NCI-H748 (cell line): ENCODE measurements around the gene SLC35E4.

Experiments
- DNase-seq: peaks from one replicate; lab custom pipeline; 2025; ENCODE audit not compliant: unreplicated experiment; lab: John Stamatoyannopoulos, UW

The SLC35E4 gene

DNA sequence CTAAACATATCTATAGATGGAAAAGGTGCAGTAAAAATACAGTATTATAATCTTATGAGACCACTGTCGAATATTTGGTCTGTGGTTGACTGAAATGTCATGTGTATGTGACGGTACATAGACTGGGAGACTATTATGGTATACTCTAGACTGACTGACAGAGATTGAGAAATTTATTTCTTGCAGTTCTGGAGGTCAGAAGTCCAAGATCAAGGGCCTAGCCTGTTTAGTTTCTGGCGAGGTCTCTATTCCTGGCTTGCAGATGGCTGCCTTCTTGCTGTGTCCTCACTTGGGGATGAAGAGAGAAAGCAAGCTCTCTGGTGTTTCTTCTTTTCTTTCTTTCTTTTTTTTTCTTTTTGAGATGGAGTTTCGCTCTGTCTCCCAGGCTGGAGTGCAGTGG, 51.8 kb downstream of the SLC35E4 start:
- no peak for DNase-seq

DNA sequence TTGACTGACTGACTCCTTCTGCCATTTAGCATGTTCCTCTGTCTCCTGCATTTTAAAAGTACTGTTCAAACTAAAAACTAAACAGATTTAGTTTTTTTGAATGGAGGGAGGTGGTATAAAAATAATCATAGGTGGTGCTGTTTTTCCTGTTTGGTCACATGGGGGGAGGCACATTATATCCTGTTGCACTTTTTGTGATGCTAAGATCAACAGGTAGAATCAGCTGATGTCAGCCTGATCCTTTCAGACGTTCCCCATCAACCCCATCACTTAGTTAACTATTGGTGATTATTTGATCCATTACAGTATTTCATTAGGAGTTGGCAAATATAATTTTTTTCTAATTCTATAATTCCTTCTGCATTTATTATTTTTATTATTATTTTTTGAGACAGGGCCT, 54.0 kb downstream of the SLC35E4 start:
- no peak for DNase-seq

DNA sequence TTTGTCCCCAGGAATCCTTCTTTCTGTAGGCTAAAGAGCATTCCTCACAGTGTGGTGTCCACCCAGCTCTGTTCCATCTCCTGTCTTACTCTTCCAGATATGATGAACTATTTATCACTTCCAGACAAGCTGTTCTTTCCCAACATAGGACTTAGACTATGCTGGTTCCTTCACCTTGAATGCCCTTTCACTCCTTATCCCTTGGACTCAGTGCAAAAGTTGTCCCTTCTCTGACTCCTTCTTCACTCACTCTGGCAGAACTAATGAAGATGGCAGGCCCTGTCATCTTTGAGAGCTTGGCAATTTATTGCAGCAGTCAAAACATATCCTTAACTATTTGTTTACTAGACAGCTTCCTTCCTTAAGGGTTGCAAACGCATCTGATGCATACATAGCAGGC, 55.6 kb downstream of the SLC35E4 start:
- DNase-seq, result no peak

DNA sequence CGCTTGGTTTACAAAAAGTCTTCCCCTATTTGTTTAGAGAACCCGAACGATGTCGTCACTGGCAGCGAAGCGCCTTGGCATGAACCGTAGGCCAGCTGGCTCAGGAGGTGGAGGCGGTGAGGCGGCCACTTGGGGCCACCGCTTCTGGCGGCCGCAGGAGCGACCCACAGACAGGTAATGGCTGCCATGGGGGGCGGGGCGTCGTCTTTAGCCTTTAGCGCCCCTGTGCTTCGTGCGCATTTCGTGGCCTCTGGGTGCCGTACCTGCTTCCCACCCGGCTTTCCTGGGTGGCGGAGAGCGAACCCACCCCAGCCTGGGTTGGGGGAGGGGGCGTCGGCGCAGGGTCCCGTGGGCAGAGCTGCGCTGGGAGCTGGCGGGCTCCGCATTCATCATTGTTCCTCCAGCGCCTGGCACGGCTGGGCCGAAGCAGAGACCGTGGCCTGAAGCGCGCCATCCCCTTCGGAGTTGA, 58.6 kb downstream of the SLC35E4 start:
- DNase-seq, result peak; percentile 73

DNA sequence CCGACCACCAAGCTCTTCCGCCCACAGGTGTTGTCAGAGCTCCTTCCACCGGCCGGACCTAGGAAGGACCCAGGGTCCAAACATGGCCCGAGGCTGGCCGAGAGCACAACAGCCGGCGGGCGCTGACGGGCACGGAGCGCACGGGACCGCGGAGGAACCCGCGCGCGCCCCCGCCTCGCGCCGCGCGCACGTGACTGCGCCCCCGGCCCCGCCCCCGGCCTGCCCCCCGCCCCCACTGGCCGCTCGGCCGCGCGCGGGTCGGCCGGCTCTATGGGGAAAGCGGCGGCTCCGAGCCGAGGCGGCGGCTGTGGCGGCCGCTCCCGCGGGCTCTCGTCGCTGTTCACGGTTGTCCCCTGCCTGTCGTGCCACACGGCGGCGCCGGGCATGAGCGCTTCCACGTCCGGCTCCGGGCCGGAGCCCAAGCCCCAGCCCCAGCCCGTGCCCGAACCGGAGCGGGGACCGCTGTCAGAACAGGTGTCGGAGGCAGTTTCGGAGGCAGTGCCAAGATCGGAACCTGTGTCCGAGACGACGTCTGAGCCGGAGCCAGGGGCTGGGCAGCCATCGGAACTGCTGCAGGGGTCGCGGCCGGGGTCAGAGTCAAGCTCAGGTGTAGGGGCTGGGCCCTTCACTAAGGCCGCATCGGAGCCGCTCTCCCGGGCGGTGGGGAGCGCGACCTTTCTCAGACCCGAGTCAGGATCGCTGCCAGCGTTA, 59.2 kb downstream of the SLC35E4 start, which contains the start of gene OSBP2:
Gene OSBP2 (plus strand): TSS at position 235 of the 711 bp plus-strand sequence. CDS start 36 bp downstream, at position 271.
- DNase-seq, result peak; percentile 63

DNA sequence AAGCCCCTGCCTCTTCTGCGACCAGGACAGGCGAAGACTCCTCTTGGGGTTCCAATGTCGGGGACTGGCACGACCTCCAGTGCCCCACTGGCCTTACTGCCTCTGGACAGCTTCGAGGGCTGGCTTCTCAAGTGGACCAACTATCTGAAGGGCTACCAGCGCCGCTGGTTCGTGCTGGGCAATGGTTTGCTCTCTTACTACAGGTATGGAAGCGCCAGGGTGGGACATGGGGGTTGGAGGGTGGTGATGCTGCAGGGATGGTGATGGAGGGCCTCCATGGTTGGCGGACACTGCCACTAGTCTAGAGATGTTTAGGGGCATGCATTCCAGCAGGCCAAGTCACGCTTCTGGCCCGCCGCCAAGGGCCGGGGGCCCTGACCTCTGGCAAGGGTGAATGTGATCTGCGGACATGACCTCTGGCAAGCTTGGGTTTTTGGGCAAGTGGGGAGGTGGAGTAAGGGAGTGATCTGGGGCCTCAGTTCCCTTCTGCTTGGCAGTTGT, 59.8 kb downstream of the SLC35E4 start:
- no peak for DNase-seq

DNA sequence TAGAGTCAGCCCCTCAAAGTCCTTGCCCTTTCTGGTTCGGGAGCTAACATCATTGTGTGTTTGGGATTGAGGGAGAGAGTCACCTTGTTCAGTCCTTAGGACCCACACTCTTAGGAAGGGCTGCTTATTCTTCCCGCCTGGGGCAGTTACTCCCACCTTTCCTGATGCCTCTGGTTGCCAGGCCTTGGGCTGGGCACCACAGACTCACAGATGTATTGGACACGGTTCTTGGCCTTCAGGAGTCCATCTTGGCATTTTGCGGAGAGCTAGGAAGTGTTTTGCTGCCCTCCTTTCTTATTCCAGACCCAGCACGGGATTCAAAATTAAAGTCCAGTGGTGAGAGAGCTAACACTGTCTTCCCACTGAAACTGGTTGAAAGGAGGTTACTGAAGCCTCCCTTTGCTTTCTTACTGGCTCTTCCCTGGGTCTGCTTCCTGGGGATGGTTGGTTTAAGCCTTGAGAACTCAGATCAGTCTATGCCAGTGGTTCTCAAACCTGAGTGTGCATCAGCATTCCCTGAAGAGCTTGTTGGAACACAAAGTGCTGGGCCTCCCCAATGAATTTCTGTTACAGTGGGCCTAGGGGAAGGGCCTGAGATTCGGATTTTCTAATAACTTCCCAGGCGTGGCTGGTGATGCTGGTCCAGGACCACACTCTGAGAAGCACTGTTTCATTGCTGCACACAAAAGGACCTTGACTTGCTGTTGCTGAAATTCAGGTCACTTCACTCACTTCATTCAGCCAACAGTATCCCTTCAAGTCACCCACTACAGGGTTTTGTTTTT, 60.5 kb downstream of the SLC35E4 start:
- DNase-seq, result no peak
